Limb (tissue), 2 donors: ENCODE measurements around the gene ARHGAP42.

Experiments
- DNase-seq, 2 donors: peaks; one replicate each; pipeline ENCODE4 v3.0.0-alpha.2; 2016; ENCODE audit errors: extremely low spot score in 2 of 2

Gene ARHGAP42

DNA sequence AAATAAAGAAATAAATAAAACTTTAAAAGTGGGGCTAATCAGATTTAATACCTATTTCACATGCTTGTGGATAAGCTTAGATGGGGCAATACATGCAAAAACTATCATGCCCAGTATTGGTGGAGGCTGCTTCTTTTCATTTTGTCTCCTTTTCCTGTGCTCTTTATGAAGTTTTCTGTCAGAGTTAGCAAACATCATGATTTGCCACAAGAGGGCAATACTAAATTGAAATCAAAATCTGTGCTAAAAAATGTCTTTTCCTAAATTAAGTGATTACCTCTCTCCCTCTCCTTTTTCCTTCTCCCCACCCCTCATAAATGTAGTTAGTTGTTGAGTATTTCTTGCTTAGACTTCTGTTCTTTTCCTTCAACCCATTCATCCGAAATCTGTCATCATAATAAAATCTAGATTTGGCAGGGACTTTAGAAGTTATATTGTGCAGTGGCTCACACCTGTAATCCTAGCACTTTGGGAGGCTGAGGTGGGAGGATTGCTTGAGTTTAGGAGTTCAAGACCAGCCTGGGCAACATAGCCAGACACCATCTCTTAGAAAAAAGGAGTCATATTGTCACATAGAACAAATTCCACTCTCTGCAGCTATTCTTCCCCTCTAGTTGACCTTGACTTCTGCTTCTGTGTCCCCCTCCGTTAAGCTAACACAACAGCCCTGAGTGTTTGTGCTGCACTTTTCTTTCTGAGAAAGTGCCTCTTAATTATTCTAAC, 4.7 kb upstream of the ARHGAP42 start:
- peak in 1 of 2 donors; percentile 55 for DNase-seq

DNA sequence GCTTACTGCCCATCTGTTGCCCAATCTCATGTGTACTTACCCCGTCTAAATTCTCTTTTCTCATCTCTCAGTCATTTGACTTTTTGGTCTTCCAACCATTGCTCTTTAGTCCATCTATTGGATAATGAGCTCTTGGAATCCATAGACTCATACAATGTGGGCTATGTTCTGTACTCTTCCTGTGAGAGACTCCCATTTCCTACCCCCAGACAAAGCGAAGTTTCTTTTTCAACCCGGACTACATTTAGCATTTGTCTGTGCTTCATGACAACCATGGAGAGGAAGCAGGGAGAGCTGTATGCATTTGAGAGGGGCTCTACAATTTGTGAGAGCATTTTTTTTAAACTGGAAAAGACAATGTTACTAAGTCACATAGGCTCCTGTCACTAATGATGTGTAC, 4.0 kb upstream of the ARHGAP42 start:
- no peak for DNase-seq

DNA sequence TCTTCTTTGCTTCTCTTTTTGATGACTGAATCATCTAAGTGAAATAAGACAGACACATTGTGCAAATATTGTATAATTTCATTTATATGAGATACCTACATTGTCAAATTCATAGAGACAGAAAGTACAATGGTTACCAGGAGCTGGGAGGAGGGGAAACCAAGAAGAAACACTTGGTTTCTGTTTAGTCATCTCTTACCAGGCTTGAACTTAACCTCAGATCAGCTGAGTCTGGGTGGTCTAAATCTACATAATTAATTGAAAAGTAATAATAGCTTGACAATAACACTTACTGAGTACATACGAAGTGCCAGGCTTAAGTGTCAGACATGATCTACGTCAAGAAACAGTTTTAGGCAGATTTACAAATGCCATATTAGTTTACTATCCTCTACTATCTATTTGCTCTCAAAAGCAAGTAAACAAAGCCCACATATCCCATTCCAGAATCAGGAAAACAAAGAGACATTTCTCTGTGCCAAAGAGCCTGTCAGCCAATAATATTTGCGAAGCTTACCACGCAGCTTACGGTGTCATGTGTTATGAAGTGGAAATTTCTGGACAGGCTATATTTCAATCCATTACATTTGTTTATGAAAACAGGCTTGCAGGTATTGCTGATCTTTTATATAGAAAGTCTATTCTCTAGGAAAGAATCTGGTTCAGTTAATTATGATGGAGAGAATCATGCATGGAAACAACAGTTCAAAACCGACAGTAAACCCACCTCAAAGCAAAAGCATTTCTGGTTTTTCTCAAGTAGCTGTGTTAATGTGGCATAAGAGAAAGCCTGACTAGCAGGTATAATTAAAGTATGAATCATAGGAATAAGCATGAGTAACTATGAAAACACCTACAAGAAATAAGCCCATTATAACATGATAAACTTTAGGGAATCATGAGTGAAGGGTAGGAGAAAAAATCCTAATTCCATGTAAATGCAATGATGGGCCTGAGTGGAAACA, 2.7 kb upstream of the ARHGAP42 start:
- no peak for DNase-seq

DNA sequence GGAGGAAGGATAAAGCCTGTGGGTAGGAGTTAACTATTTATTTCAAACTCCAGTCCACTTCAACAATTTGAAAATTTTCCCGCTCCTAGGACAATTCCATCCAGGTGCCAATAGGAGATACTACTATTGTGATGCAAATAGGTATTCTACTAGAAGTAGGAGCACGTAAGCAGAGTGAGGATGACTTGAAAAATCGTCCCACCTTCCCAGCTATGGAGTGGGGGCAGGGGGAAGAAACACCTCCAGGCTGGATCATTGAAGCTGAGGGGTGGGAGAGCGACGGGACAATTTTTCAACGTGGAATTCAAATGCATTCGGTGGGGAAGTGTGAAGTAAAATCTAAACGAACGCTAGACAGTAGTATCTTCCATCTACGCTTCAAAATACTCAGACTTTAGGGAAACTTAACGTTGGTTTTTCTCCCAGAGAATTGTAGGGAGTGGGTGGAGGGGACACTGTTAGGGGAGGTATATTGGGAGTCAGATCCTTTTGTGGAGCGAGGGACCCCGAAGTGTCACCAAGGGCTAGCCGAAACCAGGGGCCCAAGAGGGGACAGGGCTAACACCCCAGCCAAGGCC, 523 bp upstream of the ARHGAP42 start:
- no peak for DNase-seq

DNA sequence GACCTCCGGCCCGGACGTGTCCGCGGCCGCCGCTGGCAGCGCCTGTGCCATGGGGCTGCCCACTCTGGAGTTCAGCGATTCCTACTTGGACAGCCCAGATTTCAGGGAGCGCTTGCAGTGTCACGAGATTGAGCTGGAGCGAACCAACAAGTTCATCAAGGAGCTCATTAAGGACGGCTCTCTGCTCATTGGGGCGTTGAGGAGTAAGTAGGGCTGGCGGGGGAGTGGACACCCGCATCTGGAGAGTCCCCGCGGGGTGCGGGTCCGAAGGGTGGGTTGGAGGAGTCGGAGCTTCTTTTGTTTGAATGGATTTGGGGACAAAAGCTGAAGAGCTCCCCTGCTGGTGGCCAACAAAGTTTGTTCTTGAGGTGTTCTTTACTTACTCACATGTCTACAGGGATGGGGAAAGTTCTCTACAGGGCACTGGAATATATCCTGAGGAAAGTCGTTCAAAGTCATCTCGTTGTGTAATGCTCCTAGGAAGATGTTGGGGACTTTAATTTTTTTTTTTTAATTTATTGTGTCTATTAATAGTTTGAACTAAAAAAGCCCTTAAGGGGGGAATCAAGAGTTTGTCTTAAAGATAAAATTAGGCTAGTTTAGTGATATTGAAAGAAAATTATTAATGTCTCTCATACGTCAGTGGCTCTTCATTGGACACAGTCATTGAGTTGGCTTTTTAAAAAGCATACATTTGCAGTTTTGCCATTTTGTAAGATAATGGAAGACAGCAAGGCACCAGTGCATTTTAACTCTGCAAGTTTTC, 725 bp downstream of the ARHGAP42 start:
- peak; percentile 80 for DNase-seq

DNA sequence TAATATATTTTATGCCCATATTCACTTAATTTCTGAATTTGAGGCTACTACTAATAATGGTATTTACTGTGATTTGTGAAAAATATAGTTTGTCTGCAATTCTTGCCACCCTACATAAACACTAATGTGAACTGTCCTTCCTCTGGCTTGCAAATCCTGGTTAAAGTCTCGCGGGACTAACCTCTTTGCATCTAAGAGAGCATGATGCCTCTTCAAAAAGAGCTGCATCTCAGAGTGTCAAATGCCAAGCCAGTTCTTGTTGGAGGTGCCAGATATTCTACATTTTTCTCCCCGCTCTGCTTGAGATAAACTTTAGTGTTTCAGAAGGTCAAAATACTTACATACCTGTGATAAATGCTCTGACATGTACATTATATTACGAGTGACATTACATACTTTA, 2.1 kb downstream of the ARHGAP42 start:
- DNase-seq: no peak

DNA sequence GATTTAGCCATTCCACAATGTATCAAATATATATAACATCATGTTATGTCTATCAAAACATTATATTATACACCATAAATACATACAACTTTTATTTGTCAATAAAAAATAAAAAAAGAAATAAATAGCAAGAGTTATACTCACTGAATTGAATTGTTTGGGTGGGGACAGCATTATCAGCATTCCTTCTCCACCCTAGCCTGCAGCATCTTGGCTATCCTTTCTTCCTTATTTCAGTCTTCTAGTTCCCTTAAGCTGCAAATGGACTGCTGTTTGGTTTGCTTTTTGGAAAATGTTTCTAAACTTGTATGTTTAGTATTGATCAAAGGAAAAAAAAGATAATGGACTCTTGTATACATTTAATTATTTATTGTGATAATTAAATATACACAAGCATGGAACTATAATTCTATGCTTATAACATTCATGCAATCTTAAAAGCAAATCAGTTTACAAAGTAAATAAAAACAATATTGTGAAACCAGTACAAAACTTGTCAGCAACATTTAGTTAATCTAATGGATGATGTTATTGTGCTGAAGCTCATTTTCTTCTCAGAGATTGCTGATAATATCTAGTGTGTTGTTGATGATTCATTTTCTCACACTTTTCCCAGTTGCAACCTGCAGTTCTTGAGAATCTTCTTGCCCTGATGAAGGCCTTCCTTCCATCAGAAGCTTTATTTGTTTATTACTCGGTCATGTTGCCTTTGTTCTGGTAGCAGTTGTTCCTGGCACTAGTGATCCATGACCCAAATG, 5.0 kb downstream of the ARHGAP42 start:
- no peak for DNase-seq

DNA sequence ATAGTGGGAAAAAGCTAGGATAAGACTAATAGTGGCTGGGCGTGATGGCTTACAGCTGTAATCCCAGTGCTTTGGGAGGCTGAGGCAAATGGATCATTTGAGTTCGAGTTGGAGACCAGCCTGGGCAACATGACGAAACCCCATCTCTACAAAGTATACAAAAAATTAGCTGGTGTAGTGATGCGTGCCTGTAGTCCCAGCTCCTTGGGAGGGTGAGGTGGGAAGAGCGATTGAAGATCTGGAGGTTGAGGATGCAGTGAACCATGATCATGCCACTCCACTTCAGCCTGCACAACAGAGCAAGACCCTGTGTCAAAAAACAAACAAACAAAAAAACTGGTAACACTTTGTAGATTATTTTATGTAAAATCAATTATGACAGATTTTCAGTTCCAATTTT, 8.8 kb downstream of the ARHGAP42 start:
- DNase-seq: no peak

DNA sequence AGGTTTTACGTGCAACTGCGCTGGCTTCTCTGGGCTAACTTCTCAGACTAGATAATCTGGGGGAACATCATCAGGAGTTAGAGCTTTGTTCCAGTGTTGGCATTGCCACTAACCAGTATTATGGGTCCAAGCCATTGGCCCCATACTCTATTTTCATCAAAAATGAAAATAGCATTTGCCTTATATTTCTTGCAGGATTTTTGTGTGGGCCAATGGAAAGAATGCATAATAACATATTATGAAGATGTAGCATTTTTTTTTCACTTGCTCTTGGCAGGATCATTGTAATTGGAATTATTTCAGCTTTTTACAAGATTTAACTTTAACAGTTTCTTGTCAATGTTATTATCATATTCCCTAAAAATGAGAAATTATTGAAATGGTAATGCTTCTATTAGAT, 16.1 kb downstream of the ARHGAP42 start:
- no peak for DNase-seq

DNA sequence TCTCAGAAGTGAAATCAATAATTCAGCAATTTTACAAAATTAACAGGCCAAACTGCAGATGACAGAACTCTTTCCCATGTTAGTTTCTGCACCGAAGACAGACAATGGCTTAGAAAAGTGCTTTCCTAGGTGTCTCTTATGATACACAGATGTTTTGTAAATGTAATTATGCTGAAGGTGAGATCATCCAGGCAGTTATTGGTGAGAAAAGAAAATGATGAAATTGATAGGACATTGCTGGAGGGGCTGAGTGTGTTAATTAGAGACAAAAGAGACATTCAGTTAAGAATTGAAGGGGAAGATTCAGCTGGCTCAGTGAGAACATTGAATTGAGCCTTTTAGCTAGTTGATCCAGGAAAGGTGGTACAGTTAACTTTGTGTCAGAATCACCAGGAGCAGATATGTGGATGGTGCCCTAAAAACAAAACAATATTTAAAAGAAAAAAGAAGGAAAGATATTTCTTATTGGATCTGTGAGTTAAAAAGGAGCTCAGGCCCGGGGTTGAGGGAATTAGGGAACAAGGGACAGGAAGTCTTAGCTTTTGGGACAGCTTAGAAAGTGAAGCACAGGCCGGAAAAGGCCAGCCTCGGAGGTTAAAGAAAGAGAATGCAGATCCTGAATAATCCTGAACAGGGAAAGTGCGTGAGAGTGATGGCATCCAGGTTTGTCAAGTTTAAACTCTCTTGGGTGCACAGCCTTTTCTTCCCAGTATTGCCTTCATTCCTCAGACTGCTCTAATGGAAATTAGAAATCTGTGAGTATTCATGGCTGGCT, 16.9 kb downstream of the ARHGAP42 start:
- no peak for DNase-seq

DNA sequence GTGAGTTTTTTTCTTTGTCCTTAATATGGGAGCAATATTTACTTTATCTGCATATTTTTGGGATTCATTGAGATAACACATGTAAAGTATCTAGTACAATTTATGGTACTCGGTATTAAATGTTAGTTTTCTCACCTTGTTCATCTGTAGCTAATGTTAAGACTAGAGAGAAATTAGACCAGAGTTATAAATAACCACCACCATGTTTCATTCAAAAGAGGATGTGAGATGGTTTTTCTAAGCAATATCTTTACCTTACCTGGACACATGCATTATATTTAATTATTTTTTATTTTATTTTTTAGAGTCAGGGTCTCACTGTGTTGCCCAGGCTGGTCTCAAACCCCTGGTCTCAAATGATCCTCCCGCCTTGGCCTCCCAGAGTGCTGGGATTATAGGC, 18.4 kb downstream of the ARHGAP42 start:
- no peak for DNase-seq

DNA sequence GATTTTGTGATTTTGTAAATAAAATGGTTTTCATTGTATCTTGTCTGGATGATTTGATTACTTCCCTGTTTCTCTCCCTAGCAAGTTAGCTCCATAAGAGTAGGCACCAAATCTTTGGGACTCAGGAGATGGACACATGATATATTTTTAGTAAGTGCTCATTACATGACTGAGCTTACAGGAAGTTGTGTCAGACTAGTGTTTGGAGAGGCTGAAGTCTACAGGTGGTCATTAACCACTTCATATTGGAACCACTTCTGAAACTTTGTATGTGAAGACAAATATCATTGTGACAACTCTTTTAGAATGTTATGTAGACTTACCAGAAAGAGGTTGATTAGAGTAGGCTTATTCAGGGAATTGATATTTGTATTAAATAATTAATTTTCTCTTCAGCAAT, 19.1 kb downstream of the ARHGAP42 start:
- no peak for DNase-seq

DNA sequence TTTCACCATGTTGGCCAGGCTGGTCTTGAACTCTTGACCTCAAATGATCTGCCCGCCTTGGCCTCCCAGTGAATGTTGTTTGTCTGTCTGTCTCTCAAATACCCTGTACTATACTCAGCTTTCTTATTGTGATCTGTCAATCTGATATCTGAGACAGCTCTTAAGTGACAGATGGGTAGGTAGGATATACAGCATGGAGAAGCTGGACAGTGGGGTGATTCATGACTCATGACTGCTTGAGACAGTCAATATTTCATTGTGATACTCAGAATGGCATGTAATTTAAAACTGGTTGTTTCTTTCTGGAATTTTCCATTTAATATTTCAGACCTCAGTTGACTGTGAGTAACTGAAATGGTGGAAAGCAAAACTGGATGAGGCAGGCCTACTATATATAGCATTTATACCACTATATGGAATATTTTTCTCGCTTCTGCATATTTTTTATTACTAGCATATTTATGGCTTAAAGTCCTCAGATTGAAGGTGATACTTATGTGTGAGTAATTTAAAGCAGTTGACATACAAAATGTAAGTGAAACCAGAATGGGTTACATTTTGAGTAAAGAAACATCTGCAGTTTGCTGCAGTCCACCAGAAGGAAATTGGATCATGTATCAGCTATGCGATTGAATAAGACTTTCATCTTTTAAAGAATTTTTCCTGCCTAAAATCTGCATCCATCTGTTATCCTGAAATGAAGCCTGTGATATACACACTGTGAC, 22.3 kb downstream of the ARHGAP42 start:
- peak in 1 of 2 donors; percentile 76 for DNase-seq

DNA sequence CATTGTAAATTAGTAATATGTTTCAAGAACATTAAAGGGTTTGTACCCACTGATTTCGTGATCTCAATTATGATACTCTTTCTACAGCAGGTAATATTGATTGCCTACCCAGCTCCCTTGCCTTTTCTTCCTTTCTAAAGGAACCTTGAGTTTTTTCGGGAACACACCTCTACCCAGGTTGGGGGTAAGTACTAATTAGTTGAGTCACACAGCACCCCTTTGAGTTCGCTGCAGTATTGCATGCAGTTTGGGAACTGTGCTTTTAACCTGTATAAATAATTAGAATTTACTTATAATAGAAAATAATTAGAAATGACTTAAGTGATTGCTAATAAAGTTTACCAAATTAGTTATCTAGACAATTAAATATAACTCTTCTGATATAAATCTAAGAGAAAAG, 24.9 kb downstream of the ARHGAP42 start:
- DNase-seq: no peak

DNA sequence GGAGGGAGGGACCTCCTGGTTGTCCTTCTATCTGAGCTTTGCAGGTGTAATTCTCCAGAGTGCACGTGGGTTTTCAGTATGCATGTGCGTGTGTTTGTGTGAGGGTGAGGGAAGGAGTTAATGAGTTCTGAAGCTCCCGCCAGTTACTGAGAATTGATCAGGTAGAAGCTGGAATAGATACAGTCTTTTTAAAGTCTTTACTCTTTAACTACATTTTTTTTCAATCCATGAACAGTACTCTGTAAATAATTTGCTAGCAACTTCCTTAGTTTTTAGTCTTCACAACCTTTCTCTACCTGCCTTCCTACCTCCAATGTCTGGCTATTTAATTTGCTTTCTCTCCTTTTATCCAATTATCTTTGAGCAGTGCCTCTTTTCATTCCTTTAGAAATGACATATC, 25.5 kb downstream of the ARHGAP42 start:
- no peak for DNase-seq

DNA sequence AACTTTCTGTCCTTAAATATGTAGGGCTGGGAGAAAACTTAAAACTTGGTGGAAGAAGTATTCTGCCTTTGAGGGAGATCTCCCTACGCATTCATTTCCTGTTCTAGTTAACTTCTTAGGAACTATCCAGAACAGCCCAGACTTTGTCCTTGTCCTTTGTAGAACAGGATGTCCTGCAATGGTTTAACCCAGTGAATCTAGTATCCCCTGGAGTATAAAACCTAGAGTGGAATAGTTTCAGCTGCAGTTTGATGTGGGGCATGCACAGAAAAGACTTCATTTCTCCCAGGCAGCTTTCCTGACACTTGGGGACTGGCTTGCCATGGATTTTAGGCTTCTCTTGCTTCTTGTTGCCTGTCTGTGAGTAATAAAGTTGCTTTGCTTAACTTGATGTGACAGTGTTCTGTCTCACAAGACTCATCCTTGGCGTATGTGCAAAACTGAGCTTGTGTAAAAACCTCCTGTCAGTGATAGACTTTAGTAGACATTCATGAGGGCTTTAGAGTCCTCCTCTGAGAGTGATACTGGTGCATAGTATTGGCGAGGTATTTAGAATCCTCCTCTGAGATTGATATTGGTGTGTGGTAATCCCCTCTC, 28.2 kb downstream of the ARHGAP42 start:
- no peak for DNase-seq

DNA sequence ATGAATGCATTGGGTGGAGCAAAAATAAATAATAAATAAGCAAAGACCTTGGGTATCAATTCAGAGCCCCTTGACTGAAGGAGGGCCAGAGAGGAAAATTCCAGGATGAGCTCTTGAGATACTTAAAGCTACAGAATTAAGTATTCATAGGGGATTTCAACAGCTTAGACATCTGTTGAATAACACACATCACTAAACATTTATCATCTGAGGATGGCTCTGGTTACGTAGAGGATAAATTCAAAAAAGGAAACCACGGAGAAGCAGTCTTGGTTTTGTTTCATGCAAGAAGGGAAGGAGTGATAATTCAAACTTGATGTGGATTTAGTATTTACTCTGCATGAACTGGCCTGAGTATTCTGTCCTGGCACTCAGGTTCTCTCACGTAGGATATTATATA, 29.8 kb downstream of the ARHGAP42 start:
- no peak for DNase-seq

DNA sequence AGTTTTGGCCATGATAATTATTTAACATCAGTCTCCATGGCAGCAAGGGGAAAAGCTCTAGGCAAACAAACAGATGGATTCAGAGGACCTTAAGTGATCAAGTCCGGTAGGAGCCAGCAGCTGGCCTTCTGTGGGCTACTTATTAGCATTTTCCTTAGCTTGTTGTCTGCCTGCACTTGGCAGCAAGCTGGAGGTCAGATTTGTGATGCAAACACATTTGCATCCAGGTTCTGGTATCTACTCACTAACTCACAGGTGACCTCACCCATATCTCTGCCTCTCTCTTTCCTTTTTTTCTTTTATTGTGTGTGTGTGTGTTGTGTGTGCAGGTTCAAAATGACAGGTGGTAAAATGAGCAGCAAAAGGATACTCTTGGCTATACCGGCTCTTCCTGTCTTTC, 32.3 kb downstream of the ARHGAP42 start:
- peak; percentile 38 to 59 for DNase-seq

DNA sequence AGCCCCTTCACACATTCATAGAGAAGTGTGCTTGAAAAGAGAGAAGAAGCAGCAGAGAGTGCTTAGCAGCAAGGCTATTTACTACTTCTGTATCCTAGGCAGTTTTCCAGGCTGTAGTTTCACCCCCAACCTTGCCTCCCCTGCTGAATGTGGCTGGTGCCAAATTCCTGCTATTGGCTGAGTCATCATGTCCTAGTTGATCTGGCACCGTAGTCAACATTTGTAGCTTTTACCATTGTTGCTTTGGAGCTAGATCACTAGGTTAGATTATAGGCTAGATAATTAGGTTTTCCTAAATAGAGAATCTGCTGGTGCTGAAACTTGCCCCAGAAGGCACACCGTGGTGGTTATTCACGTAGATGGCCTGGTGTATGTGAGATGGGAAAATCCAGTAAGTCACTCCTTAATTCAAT, 32.7 kb downstream of the ARHGAP42 start:
- peak; percentile 39 to 56 for DNase-seq
